K562 (cell line): ENCODE results near the gene DAG1. TPM values are rescaled to one million over a fixed set of nuclear protein-coding genes. Genes with fewer than 3 reads are reported as not detected.

Source experiments
- C11orf30 ChIP-seq: fragments of 450-650 bp; IDR thresholded peaks from 2 replicates; pipeline ENCODE4 v1.6.1; 2016; ENCODE audit warnings: low read depth, mild to moderate bottlenecking
- CREBBP ChIP-seq: IDR thresholded peaks from one replicate; pipeline ENCODE4 v1.6.1; 2012; ENCODE audit warnings: low read depth, mild to moderate bottlenecking, control low read depth, inconsistent platforms, low read length
- L3MBTL2 ChIP-seq: fragments of 450-650 bp; IDR thresholded peaks from 2 replicates; pipeline ENCODE4 v1.6.1; 2016; ENCODE audit warnings: mild to moderate bottlenecking, moderate library complexity
- PTRF ChIP-seq: fragments of 450-650 bp; IDR thresholded peaks from 2 replicates; pipeline ENCODE4 v1.6.1; 2016; ENCODE audit warnings: mild to moderate bottlenecking, missing genetic modification characterization, missing compliant biosample characterization
- RBM25 ChIP-seq: fragments of 200-400 bp; formaldehyde crosslinking; IDR thresholded peaks from 2 replicates; pipeline ENCODE4 v1.6.1; 2018; ENCODE audit warnings: low read length, low read depth, moderate library complexity; ENCODE audit not compliant: severe bottlenecking
- RFX1 ChIP-seq: fragments of 450-650 bp; IDR thresholded peaks from 2 replicates; pipeline ENCODE4 v1.6.1; 2016; ENCODE audit warnings: mild to moderate bottlenecking, moderate library complexity
- RFX5 ChIP-seq: IDR thresholded peaks from 2 replicates; pipeline ENCODE4 v1.6.1; 2011; ENCODE audit warnings: low read depth, mild to moderate bottlenecking, improper control_type of control experiment, low read length
- SMARCA5 ChIP-seq: fragments of 450-650 bp; IDR thresholded peaks from 2 replicates; pipeline ENCODE4 v1.6.1; 2016
- ZNF124 ChIP-seq: sonication (generic); formaldehyde crosslinking; IDR thresholded peaks from 2 replicates; pipeline ENCODE4 v1.8.1; 2022; ENCODE audit warnings: missing genetic modification reagents
- ZNF76 ChIP-seq: fragments of 250-450 bp; sonication (Bioruptor Pico); IDR thresholded peaks from 2 replicates; pipeline ENCODE4 v1.4.0; 2020; ENCODE audit warnings: mild to moderate bottlenecking, moderate library complexity, borderline replicate concordance
- polyA plus RNA-seq, 8 experiments: library from polyadenylated mRNA; depleted of rRNA in 4 of 8; stranded (reverse) in 5 of 8; unstranded in 3 of 8; fragments of >200 nt; fragmentation: Nextera tagmentation in 2 of 8; fragmentation: Illumina TruSeq in 1 of 8; extraction: Ambion mirVana in 2 of 8; extraction: Trizol in 1 of 8; gene quantifications; 2 replicates each; pipeline versions ENCODE4 v1.2.1 to v1.2.3, GENCODE V29; 2011 to 2014; ENCODE audit warnings: inconsistent platforms in 1 of 8, missing spikeins in 1 of 8
- total RNA-seq, 7 experiments: library from RNA; depleted of rRNA in 6 of 7; stranded (reverse); fragments of >200 nt in 6 of 7; fragmentation: Illumina TruSeq in 2 of 7; extraction: Trizol in 2 of 7; gene quantifications; 2 replicates each; pipeline versions ENCODE4 v1.2.1 to v1.2.3, GENCODE V29; 2011 to 2021; ENCODE audit warnings: low replicate concordance in 1 of 7
- TF ChIP-seq, protein P1 (sequence below): sonication (generic); formaldehyde crosslinking; IDR thresholded peaks from 2 replicates; pipeline ENCODE4 v1.8.1; 2023; ENCODE audit warnings: mild to moderate bottlenecking, missing genetic modification reagents
- TF ChIP-seq, protein P2 (sequence below), 2 experiments: fragments of 150-350 bp in 1 of 2; IDR thresholded peaks; 2 replicates each; pipeline ENCODE4 v1.6.1; 2012 to 2016; ENCODE audit warnings: low read depth in 2 of 2, low read length in 2 of 2, mild to moderate bottlenecking in 1 of 2, moderate library complexity in 1 of 2

DAG1 gene
- total and polyA plus RNA-seq, 9 of the 15 experiments (the other 6 are each of a cell fraction or from before 2014, with no cell fraction given): 0.29 to 19.6 (median 8.2) TPM

DNA sequence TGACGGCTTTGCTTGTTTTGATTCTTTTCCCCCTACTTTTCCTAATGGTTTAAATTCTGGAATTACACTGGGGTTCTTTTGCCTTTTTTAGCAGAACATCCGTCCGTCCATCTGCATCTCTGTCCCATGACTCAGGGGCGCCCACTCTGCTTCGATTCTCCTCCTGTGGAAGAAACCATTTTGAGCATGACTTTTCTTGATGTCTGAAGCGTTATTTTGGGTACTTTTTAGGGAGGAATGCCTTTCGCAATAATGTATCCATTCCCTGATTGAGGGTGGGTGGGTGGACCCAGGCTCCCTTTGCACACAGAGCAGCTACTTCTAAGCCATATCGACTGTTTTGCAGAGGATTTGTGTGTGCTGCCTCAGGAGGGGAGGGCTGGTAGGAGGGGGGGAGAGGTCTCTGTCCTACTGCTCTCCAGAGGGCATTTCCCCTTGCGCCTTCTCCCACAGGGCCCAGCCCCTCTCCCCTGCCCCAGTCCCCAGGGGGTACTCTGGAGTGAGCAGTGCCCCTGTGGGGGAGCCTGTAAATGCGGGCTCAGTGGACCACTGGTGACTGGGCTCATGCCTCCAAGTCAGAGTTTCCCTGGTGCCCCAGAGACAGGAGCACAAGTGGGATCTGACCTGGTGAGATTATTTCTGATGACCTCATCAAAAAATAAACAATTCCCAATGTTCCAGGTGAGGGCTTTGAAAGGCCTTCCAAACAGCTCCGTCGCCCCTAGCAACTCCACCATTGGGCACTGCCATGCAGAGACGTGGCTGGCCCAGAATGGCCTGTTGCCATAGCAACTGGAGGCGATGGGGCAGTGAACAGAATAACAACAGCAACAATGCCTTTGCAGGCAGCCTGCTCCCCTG, 64.7 kb downstream of the DAG1 start (continued):
- TF ChIP-seq ZNF76 (CRISPR knock-in tag) (no peak), ZNF124 (CRISPR knock-in tag) (no peak), RFX5 (no peak), RBM25 (no peak), PTRF (tag) (no peak), C11orf30 (peak; percentile 72; the same call in 1 of the 2 replicates), CREBBP (no peak), RFX1 (peak; percentile 83), SMARCA5 (no peak), L3MBTL2 (no peak)
- TF ChIP-seq, protein P1, sequence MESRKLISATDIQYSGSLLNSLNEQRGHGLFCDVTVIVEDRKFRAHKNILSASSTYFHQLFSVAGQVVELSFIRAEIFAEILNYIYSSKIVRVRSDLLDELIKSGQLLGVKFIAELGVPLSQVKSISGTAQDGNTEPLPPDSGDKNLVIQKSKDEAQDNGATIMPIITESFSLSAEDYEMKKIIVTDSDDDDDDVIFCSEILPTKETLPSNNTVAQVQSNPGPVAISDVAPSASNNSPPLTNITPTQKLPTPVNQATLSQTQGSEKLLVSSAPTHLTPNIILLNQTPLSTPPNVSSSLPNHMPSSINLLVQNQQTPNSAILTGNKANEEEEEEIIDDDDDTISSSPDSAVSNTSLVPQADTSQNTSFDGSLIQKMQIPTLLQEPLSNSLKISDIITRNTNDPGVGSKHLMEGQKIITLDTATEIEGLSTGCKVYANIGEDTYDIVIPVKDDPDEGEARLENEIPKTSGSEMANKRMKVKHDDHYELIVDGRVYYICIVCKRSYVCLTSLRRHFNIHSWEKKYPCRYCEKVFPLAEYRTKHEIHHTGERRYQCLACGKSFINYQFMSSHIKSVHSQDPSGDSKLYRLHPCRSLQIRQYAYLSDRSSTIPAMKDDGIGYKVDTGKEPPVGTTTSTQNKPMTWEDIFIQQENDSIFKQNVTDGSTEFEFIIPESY (CRISPR knock-in tag): no peak
- TF ChIP-seq, protein P2, sequence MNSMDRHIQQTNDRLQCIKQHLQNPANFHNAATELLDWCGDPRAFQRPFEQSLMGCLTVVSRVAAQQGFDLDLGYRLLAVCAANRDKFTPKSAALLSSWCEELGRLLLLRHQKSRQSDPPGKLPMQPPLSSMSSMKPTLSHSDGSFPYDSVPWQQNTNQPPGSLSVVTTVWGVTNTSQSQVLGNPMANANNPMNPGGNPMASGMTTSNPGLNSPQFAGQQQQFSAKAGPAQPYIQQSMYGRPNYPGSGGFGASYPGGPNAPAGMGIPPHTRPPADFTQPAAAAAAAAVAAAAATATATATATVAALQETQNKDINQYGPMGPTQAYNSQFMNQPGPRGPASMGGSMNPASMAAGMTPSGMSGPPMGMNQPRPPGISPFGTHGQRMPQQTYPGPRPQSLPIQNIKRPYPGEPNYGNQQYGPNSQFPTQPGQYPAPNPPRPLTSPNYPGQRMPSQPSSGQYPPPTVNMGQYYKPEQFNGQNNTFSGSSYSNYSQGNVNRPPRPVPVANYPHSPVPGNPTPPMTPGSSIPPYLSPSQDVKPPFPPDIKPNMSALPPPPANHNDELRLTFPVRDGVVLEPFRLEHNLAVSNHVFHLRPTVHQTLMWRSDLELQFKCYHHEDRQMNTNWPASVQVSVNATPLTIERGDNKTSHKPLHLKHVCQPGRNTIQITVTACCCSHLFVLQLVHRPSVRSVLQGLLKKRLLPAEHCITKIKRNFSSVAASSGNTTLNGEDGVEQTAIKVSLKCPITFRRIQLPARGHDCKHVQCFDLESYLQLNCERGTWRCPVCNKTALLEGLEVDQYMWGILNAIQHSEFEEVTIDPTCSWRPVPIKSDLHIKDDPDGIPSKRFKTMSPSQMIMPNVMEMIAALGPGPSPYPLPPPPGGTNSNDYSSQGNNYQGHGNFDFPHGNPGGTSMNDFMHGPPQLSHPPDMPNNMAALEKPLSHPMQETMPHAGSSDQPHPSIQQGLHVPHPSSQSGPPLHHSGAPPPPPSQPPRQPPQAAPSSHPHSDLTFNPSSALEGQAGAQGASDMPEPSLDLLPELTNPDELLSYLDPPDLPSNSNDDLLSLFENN (IDR thresholded peaks at IDR 0.05; ENCODE audit: low read depth in 2 of 2, low read length in 2 of 2): no peak
